ENCODE results near the gene TAL1. TPM values are rescaled to one million over a fixed set of nuclear protein-coding genes. Genes with fewer than 3 reads are reported as not detected.
A peak's percentile ranks its signal among the peaks of the same experiment; 100 is the strongest.

TAL1 gene
- total RNA-seq, 1 experiment from 2014 or later, result not detected

DNA sequence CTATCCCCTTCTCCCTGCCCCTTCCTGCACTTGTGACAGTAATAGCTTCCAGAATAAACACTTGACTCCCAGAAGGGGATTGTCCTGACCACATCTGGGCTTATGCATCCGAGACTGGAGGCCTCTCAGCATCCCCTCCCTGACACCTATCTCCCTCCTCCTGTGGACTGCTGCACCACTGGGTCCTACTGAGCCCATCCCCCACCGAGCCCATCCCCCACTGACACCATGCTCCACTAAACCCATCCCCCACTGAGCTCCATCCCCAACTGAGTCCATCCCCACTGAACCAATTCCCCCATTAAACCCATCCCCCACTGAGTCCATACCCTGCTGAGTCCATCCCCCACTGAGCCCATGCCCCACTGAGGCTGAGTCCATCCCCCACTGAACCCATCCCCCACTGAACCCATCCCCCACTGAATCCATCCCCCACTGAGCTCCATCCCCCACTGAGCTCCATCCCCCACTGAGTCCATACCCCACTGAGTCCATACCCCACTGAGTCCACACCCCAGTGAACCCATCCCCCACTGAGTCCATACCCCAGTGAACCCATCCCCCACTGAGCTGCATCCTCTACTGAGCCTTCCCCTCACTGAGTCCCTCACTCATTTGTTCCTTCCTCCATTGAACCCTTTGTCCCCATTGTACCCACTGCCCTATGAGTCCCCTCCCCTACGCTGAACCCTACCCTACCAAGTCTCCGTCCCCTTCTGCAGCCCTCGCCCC lies 47.8 kb downstream of the TAL1 start:
- DNase-seq, result no peak
- Histone ChIP-seq H2BK15ac (ENCODE audit: low read depth, low read length) (no peak overlapping the region), H3K4me2 (ENCODE audit: insufficient read depth, insufficient read length, low read length) (no peak overlapping the region), H3T11ph (ENCODE audit: low read length) (no peak overlapping the region), H3K79me2 (ENCODE audit: insufficient read depth, low read length) (no peaks in the 10 kb centered on the region), H2BK120ac (ENCODE audit: low read depth, low read length, poor library complexity, severe bottlenecking) (no peak overlapping the region), H2BK20ac (ENCODE audit: low read depth, low read length, poor library complexity, severe bottlenecking) (no peak overlapping the region), H3K9ac (ENCODE audit: extremely low read depth, insufficient read length, low read length) (no peak overlapping the region), H3K14ac (ENCODE audit: insufficient read depth, low read length) (no peak overlapping the region), H4K5ac (ENCODE audit: insufficient read length, low read depth, low read length) (no peak overlapping the region), H3K27ac (ENCODE audit: insufficient read length, low read depth, low read length) (no peak overlapping the region), H3K4me1 (ENCODE audit: insufficient read depth, low read length) (no peaks in the 10 kb centered on the region), H4K8ac (replicated peaks; ENCODE audit: insufficient read length, low read depth, low read length) (no peak overlapping the region), H2AK5ac (ENCODE audit: insufficient read length, low read length) (no peak overlapping the region), H3K23ac (ENCODE audit: insufficient read length, low read depth, low read length) (no peak overlapping the region), H3K18ac (ENCODE audit: insufficient read length, low read depth, low read length) (no peak overlapping the region), H3K79me1 (ENCODE audit: insufficient read depth, low read depth, low read length, poor library complexity, severe bottlenecking) (no peaks in the 10 kb centered on the region), H4K91ac (ENCODE audit: insufficient read length, low read depth, low read length) (no peak overlapping the region), H2AFZ (ENCODE audit: low read length) (no peak overlapping the region), H3K4ac (ENCODE audit: low read depth, low read length) (no peak overlapping the region), H3K27me3 (ENCODE audit: insufficient read depth, low read length) (peaks cover 4% of the 10 kb centered on the region; the same call in 1 of the 2 replicates), H4K20me1 (ENCODE audit: control insufficient read depth, insufficient read depth, insufficient read length) (no peaks in the 10 kb centered on the region), H3K23me2 (ENCODE audit: insufficient read length, low read depth, low read length, poor library complexity, severe bottlenecking) (peaks cover 2% of the 10 kb centered on the region), H3K56ac (ENCODE audit: insufficient read length, low read depth, low read length) (no peak overlapping the region), H3K9me3 (ENCODE audit: control insufficient read depth, low read depth, low read length) (no peaks in the 10 kb centered on the region), H2BK12ac (ENCODE audit: insufficient read length, low read depth, low read length) (no peak overlapping the region), H2BK5ac (ENCODE audit: insufficient read length, low read length) (no peak overlapping the region)
- H3K4me3 Mint-ChIP-seq, result 0 out of 5 replicates have a peak overlapping the region, but pooled peaks of 1 of the 2 experiments have one; percentile 23
- H3K27ac Mint-ChIP-seq, result peak overlapping the region in 1 of 3 experiments; percentile 87; a peak in 1 of 7 replicates
- H3K27me3 Mint-ChIP-seq (ENCODE audit: low read depth), result peaks cover 75% of the 10 kb centered on the region
- H3K9me3 Mint-ChIP-seq, result peaks cover 5 to 10% of the 10 kb centered on the region in 2 experiments; a peak in 2 of 5 replicates
- H3K4me1 Mint-ChIP-seq, result peaks cover 7 to 11% of the 10 kb centered on the region in 2 experiments
- H3K36me3 Mint-ChIP-seq (ENCODE audit: insufficient read depth in 1 of 3, low read depth in 3 of 3), result 0 out of 7 replicates have a peak, but pooled peaks cover 0 to 3% (median 0%) of the 10 kb centered on the region in 3 experiments
- no peak for TF ChIP-seq CTCF (conservative IDR thresholded peaks at IDR 0.05)
- no CpG with 5 or more reads among the region's 5 CpGs for WGBS (ENCODE audit: extremely low coverage, insufficient read length, low lambda C conversion rate)
